Glomerular endothelial cell (primary cell): Measurements from ENCODE around the gene HS6ST1. TPM values are rescaled to one million over a fixed set of nuclear protein-coding genes. Genes with fewer than 3 reads are reported as not detected.

ENCODE experiments used
- DNase-seq: peaks from one replicate; pipeline ENCODE4 v3.0.0-alpha.2; 2011; ENCODE audit warnings: low read depth, low spot score; ENCODE audit errors: extremely low read depth
- total RNA-seq: library from RNA; depleted of rRNA; stranded (reverse); fragments of >200 nt; gene quantifications from 2 replicates; pipeline ENCODE4 v1.2.3, GENCODE V29; 2015

HS6ST1 gene
- total RNA-seq, 1 donor from 2014 or later = 36.7 TPM

DNA sequence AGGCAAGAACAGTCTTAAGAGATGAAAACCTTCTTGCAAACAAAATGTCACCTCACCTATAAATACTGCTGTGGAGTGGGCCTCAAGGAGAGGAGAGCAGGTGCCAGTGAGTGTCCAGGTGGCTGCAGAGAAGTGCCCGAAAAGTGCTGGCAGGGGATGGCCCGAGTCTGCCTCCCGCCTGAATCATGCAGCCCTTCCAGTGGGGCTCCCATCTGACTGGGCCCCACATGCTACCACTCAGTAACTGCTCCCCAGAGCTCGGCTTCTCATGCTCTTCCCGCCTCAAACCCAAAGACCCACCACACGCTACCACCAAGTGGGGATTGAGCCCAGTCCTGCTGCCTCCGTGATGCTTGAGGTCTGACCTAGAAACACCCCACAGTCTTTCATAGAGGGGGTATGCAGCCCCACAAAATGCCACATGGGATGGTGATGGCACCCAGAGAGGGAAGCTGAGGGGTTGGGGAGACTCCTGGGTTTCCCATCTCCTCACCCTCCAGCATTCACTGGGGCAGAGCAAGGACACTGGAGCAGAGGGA is 7.4 kb downstream of the HS6ST1 start:
- DNase-seq = no peak

DNA sequence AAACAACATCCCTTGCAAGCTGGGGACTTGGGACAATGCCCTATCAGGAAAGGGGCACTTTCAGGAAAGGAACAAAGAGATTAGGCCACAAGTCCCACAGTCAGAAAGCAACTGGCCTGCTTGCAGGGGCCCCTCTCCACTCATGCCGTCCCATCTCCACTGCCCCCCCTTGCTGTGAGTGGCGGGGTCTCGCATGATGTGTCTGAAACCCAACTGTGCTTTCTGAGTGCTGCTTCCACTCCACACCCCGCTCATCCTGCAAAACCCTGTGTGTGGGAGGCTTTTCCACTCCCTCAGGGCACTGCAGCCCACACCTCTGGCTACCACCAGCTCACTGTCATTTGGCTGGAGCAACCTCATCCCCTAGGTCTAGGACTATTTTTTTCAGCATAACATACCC is 7.9 kb downstream of the HS6ST1 start:
- no peak for DNase-seq

DNA sequence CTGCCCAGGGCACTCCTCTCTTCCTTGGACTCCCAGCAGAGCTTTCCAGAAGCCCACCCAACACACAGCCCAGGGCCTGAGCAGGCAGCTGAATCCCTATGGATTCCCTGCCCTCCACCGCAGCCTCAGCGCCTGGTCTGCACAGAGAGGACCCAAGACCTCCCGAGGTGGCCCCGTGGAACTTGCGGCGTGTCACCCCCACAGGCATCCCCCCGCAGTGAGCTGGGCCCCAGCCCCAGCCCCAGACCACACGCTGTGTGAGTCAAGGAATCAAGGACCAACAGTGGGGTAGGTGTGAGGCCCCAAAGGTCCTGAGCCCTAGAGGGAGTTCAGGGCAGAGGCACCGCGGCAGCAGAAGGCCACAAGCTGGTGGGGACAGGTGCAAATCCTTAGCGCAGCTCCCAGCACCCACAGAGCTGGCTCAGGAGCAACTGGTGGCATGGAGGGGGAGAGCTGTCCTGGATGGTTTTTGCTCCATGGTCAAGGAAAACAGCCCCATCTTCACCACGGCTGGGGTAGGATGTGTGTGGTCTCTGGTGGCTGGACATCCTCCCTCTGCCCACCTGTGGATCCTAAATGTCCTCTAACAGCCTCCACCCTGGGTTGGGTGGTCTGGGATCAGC is 8.5 kb downstream of the HS6ST1 start:
- no peak for DNase-seq

DNA sequence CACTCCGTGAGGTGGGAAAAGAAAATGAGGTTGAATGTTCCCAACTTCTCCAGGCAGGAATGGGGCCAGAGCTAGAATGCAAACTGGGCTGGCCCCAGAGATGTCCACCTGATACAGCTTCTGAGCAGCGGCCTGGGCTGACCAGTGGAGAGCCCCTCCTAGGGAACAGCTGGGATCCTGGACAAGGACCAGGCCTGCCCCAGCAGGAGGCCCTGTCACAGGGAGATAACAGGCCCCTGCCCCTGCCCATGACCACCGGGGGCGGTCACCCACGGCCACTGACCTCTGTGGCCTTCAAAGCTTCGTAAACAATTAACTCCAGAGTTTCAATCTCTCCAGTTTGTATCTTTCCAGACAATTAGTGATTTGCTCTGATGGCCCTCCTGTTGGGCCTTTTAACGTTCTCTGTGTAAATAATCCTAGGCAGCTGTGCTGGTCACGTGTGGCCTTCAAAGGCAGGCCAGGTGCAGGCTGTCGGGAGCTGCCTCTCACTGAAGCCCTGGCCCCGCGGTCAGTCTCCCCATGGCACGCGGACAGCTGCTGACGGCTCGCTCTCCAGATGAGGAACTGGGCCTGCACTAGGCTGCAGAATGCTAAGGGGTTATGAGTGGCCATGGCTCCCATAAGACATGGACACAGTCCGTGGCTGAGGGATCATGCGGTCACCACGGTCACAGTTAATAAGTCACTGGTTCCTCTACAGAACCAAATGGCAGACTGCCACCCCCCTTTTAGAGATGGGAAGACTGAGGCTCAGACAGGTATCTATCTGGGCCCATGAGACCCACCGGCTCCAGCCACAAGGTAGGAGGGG is 9.2 kb downstream of the HS6ST1 start:
- no peak for DNase-seq

DNA sequence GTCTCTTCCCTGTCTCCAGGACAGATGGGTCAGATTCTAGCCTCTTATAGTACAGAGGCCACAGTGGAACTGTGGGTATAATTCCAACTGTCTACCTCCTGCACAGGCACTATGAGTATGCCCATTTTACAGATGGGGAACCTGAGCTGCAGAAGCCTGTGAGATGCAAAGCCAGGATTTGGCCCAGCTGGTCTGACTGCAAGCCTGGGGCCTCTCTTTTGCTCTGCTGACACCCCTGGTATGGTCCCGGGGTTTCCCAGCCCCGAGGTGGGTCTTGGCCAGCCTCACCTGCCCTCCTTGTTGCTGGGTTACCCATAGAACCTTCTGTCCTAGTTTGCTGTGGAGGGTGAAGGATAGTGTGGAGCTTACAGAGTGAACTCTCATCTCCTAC is 9.8 kb downstream of the HS6ST1 start:
- DNase-seq = no peak

DNA sequence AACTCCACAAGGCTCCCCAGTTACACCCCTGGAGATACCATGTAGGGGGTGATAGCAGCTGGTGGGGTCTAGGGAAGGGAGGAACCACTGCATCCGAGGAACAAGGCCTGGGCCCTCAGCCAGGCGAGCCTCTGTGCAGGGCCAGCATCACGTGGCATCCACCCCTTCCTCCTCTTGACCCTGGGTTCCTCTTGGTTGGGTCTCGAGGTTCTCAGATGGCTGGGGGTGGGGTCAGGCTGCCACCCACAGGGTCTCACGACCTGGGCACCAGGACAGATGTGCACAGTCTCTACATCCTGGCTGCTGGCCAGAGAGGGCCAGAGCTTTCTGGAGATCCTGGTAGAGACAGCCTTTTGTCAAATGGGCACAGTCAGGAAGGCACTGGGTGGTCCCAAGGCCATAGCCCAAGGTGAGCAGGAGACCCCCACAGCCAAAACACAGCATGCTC is 10.4 kb downstream of the HS6ST1 start:
- DNase-seq = no peak

DNA sequence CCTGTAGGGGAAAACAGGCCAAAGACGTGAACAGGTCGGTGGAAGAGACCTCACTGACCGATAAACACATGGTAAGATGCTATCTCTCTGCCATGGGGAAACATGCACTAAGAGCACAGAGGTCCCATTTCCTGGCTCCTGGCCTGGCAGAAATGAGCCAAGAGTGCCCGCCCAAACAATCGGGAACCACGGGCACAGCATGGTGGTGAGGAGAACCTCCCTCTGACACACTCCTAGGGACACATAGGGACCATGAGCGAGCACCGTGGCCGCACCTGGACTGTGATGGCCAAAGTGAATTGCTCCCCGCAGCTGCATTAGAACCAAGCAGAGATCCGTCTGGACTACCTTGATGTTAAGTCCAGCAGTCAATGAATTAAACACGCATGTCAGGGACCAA is 11.1 kb downstream of the HS6ST1 start:
- DNase-seq = no peak

DNA sequence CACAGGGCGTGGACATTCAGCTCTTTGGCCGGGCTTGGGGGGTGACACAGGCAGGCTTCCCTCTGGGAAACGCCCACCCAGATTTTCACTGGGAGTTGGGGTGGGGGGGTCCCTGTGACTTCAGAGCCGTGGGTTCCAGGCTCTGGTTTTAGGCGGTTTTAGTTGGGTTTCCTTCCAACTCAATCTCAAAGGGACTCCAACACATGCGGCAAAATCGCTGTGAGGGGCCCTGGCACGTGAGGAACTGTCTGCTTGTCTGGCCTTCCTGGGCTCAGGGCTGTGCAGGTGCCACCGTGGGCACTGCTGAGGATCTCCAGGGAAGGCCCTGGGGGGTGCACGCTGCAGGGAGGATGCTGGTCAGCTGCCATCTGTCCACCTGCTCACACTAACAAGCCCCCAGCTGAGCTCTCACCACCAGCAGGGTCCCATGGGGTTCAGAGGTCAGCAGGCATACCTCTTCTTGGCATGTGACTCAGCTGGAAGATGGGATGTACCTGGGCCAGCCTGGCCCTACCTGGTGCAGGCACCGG is 11.7 kb downstream of the HS6ST1 start:
- no peak for DNase-seq

DNA sequence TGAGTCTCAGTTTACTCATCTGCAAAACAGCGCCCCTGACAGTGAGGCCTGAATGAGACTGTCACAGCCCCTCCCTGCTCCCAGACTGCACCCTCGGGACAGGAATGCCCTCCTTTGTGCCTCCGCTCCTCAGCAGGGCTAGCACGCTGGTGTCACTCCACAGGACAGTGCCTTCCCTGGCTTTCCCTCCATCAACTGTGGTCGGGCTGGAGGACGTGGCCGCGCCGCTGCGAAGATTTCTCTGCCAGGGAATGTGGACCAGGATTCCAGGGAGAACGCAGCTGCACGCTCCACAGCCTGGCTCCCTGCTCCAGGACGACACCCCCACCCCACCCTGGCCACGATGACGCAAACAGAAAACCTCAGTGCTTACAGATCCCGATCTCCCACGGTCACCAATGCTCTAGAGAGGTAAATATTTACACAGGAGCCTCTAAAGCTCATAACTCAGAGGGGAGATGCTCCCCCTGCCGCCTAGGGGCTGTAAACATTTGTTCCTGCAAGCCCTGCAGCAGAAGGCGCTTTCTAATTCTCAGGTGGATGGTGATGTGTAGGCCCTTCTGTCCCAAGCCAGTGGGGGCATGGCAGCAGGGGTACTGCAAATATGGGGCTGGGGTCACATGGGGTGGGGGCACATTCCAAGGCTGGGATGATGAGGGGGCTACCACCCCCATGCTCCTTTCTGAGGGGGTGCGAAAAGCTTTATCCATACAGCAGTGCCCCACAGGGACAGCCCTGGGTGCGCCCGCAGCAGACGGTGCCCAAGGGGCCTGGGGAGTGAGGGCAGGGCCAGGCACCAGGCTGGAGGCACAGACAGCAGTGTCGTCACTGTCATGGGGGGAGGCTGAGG is 12.4 kb downstream of the HS6ST1 start:
- no peak for DNase-seq

DNA sequence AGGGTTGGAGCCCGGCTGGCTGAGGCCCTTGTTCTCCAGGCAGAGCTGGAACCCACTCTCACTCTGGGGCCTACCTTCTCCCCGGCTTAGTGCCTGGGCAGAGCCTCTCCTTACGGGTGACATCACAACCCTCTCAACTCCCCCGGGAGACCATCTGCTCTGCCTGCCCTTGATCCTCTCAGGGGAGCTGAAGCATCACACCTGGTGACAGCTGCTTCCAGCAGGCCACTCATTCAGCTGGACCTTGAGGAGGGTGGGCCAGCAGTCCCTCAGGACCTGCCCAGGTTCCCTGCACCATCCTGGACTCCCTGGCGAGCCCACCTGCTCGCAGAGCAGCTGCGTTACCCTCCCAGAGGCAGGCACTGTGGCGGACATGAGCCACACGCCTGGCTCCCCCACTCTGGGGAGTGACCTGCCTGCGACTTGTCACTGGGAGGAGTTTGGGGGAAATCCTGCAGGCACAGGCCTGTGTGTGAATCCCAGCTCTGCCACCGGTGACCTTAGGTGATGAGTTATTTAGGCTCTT is 13.1 kb downstream of the HS6ST1 start:
- no peak for DNase-seq

DNA sequence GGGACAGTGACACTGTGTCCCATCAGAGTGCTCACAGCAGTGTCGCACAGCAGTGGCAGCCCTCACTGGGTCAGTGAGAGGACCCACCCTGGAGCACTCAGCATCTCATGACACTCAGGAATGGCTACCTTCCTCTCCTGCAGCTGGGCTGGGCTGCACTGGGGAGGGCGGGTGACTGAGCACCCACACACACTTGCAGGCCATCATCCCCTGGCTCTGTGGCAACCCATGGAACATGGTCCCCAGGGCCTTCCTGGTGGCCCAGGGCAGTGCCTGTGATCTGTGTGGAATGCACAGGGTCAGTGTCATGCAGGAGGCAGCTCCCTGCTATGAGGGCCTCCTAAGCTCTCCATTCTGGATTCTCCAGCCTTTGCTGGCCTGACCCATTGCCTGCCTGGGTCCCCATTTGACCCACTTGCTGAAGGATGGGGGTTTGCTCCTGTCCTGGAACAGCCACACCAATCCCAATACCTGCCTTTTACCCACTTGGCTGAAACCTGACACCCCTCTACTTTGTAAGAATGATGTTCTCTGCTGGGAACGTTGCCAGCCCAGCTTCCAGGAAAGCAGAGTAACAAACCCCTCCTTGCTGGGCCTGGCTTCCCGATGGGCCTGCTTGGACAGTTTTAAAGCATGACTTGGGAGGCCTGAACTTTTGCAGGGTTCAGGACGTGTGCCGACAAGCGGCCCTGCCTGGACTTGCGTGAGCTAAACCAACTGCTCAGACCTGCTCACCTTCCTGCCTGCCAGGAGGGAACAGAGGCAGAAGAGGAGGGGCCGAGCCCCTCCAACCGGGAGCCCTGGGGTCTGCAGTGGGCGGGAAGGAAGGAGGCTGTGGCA is 13.7 kb downstream of the HS6ST1 start:
- DNase-seq = no peak

DNA sequence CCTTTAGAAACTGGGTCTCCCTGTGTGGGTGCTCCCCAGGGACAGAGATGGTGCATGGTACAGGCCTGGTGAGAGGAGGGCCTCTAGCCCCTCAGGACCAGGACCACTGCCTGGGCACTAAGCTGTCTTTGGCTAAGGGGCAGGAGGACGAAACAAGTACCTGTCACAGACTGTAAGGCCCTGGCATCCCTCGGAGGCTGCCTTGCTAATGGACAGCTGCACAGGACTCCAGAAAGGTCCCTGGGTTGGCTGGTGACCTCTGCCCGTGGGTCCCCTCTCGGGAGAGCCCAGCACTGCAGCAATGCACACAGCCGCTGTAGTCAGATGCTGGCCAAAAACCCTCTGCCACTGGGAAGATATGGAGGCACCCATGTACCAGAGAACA is 14.3 kb downstream of the HS6ST1 start:
- DNase-seq = no peak

DNA sequence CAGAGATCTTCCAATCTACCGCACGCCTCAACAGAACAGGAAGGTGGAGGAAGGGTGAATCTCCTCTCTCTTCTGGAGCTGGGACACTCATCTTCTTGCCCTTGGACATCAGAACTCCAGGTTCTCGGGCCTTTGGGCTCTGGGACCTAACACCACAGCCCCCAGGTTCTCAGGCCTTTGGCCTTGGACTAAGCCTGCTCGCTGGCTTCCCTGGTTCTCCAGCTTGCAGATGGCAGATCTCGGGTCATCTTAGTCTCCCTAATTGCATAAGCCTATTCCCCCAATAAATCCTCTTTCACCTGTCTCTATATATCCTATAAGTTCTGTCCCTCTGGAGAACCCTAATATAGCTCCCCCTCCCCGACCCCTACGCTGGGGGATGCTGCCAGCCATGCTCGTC is 14.8 kb downstream of the HS6ST1 start:
- DNase-seq = no peak

DNA sequence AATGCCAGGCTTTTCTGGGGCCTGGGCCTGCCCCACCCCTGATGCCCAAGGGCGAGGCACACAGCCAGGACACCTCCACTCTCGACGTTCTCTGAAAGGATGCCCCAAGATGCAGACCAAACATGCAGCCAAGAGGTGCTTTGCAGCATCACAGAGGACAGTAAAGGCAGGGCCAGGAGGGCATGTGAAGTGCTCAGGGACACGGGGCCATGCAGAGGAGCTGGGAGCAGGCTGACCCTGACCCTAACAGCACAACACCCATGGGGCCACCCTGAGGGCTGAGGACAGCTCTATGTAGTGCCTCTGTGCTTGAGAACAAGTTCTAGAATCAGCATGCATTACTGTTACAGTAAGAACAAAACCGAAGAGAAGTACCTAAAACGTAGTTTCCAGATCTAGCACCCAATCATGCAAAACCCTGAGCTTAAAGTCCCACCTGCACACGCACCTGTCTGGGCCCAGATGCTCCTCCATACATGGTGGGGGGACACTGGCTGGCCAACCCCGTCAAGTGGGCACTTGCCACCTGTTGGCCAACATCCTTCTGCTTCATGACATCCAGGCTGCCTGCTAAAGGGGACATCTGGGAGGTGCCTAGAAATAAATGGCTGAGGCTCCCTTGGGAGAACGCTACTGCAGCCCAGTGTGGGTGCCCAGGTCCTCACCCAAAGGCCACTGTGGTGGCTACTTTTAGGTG is 15.4 kb downstream of the HS6ST1 start:
- DNase-seq = no peak

DNA sequence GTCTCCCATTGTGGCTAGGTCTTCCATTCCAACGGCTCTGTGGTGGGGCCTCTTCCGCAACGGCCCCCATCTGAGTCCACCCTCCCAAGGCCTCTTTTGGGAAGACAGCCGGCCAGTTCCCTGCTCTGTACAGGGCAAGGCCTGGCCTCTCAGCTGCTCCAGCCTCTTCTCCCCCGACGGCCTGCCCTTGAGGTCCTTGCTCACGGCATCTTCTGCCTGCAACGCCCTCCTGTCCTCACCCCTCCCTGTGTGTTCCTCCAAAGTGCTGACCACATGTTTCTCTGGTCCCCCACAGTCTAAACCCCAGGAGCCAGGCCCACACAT is 16.0 kb downstream of the HS6ST1 start:
- no peak for DNase-seq

DNA sequence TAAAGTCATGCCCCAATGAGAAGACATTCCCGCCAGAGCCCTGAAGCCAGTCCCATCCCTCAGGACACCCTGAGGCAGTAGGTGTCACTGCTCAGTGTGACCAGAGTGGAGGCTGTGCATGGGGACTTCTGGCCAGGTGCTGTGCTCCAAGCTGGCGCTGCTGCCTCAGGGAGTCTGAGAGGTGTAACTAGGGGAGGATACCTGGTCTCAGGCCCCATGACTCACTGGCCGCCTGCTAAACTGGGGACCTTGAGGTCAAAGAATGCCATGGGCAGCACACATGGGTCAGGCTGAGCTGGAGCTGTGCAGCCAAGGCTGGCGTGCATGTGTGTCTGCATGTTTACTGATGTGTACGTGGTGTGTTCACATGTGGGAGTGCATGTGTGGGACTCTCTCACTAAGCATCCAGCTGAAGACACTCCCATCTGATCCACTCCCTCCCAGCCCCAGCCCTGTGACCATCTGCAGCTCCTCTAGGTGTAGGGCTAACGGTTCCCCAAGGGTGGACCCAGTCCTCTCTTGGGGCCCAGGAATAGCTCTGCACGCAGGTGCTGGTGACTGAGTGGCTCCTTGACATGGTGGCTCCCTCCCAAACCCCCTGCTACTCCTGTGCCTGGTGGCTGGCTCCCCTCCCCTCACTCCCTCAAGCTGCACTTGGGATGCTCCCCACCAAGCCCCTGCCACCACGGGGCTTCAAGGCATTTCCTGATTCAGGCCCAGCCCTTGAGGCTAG is 16.5 kb downstream of the HS6ST1 start:
- DNase-seq = no peak

DNA sequence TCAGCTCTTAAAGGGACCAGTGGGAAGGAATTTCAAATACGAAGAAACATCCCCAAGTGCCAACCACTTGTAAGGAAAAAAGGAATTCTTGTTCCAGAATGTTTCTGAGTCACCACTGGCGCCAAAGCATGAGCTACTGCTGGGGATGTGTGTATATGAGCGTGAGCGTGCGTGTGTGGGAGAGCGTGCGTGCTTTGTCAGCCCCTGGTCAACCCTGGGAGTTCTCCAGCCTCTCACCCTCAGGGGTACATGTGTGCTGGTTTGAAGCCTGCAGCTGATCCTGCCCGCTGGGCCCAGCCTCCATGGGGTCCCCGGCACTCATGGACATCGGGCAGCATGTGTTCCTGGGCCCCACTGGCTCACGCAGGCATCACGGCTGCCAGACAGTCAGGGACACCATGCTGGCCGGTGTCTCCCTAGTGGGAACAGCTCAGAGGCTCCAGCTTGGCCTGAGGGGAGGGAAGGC is 17.1 kb downstream of the HS6ST1 start:
- DNase-seq = no peak

DNA sequence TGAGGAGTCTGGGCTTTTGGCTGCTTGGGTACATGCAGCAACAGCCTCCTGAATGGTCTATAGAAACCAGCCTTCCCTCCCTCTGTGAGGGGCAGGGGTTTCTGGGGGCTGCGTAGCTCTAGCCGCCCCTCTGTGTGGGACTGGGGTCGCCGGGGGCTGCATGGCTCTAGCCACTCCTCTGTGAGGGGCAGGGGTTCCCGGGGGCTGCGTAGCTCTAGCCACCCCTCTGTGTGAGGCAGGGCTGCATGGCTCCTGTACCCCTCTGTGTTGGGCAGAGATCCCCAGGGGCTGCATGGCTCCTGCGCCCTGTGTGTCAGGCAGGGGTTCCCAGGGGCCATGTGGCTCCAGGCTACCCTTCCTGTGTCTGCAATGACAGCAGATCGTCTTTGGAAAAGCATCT is 17.6 kb downstream of the HS6ST1 start:
- DNase-seq = no peak
